DMS79 (cell line): Measurements from ENCODE around the gene HOXD10.
A peak's percentile ranks its signal among the peaks of the same experiment; 100 is the strongest.

Experiments
- DNase-seq: peaks from one replicate; lab custom pipeline; 2025; lab: John Stamatoyannopoulos, UW

Gene HOXD10

GRCh38 chr2:176123411-176124109 lies 7.0 kb downstream of the HOXD10 start:
- DNase-seq, result no peak

- DNase-seq, result no peak
Measured at GRCh38 chr2:176124110-176124946, 7.8 kb downstream of the HOXD10 start.

- no peak for DNase-seq
Measured at GRCh38 chr2:176124947-176125771, 8.6 kb downstream of the HOXD10 start.

- DNase-seq, result no peak
Measured at GRCh38 chr2:176125772-176126054, 9.1 kb downstream of the HOXD10 start.

GRCh38 chr2:176126929-176127773 lies 10.6 kb downstream of the HOXD10 start:
- DNase-seq, result peak; percentile 18

- DNase-seq, result no peak
Measured at GRCh38 chr2:176127774-176128072, 11.1 kb downstream of the HOXD10 start.

- DNase-seq, result no peak
Measured at GRCh38 chr2:176128172-176128981, 11.8 kb downstream of the HOXD10 start.

GRCh38 chr2:176128982-176129796 lies 12.6 kb downstream of the HOXD10 start, which contains the start of gene HOXD8:
Gene HOXD8, plus strand, starts transcription at chr2:176129705. Its CDS starts 662 bp downstream, at chr2:176130367.
- DNase-seq, result peak; percentile 72

- DNase-seq, result no peak
Measured at GRCh38 chr2:176129813-176130146, 13.2 kb downstream of the HOXD10 start.

GRCh38 chr2:176130147-176130956 lies 13.8 kb downstream of the HOXD10 start:
- DNase-seq, result peak; percentile 35

GRCh38 chr2:176130957-176131847 lies 14.6 kb downstream of the HOXD10 start:
- DNase-seq, result no peak

GRCh38 chr2:176131848-176132158 lies 15.2 kb downstream of the HOXD10 start:
- no peak for DNase-seq

- DNase-seq, result no peak
Measured at GRCh38 chr2:176132205-176133171, 15.9 kb downstream of the HOXD10 start.

- peak; percentile 26 for DNase-seq
Measured at GRCh38 chr2:176133389-176133788, 16.8 kb downstream of the HOXD10 start.

- DNase-seq, result no peak
Measured at GRCh38 chr2:176134035-176134434, 17.5 kb downstream of the HOXD10 start.

GRCh38 chr2:176135035-176135440 lies 18.5 kb downstream of the HOXD10 start:
- DNase-seq, result peak; percentile 57
